SK-MEL-5 (cell line): ENCODE results near the gene ZMPSTE24. TPM values are rescaled to one million over a fixed set of nuclear protein-coding genes. Genes with fewer than 3 reads are reported as not detected.

Experiments used
- DNase-seq: peaks from one replicate; pipeline ENCODE4 v3.0.0-alpha.2; 2016; ENCODE audit warnings: low read depth, low spot score
- in situ Hi-C: cut with HindIII; loops from 2 replicates; pipeline ENCODE4 v1.10.0; 2016; ENCODE audit warnings: low sequenced_read_pairs, high pct_unique_total_duplicates, low pct_unique_long_range_greater_than_20kb
- total RNA-seq: library from RNA; depleted of rRNA; stranded (reverse); fragments of >200 nt; shearing (Covaris generic); gene quantifications from 2 replicates; pipeline ENCODE4 v1.2.3, GENCODE V29; 2014

Gene ZMPSTE24
- total RNA-seq, 1 experiment from 2014 or later, result 56.5 TPM

GRCh38 chr1:40299366-40300248 lies 41.6 kb downstream of the ZMPSTE24 start:
- DNase-seq, result no peak
- in situ Hi-C loops, result no loop called here

GRCh38 chr1:40300249-40300567 lies 42.2 kb downstream of the ZMPSTE24 start:
- DNase-seq, result no peak
- in situ Hi-C loops, result no loop called here

- in situ Hi-C loops, result no loop called here
- no peak for DNase-seq
Observed at GRCh38 chr1:40300651-40301050, 42.6 kb downstream of the ZMPSTE24 start.

- in situ Hi-C loops, result no loop called here
- DNase-seq, result no peak
Observed at GRCh38 chr1:40301066-40301465, 43.0 kb downstream of the ZMPSTE24 start.

- no peak for DNase-seq
- in situ Hi-C loops, result no loop called here
Observed at GRCh38 chr1:40301541-40302299, 43.7 kb downstream of the ZMPSTE24 start.

- DNase-seq, result no peak
- in situ Hi-C loops, result no loop called here
Observed at GRCh38 chr1:40302475-40302874, 44.4 kb downstream of the ZMPSTE24 start.

- in situ Hi-C loops, result no loop called here
- DNase-seq, result no peak
Observed at GRCh38 chr1:40303051-40303771, 45.2 kb downstream of the ZMPSTE24 start.

GRCh38 chr1:40303790-40304189 lies 45.8 kb downstream of the ZMPSTE24 start:
- no peak for DNase-seq
- in situ Hi-C loops, result no loop called here

- in situ Hi-C loops, result no loop called here
- peak; percentile 9 for DNase-seq
Observed at GRCh38 chr1:40305451-40305850, 47.4 kb downstream of the ZMPSTE24 start.

GRCh38 chr1:40305871-40306270 lies 47.8 kb downstream of the ZMPSTE24 start:
- in situ Hi-C loops, result no loop called here
- DNase-seq, result no peak

- DNase-seq, result no peak
- in situ Hi-C loops, result no loop called here
Observed at GRCh38 chr1:40306296-40306695, 48.3 kb downstream of the ZMPSTE24 start.

- in situ Hi-C loops, result no loop called here
- DNase-seq, result no peak
Observed at GRCh38 chr1:40307186-40307585, 49.1 kb downstream of the ZMPSTE24 start.

GRCh38 chr1:40308036-40308727 lies 50.1 kb downstream of the ZMPSTE24 start:
- in situ Hi-C loops, result no loop called here
- no peak for DNase-seq

GRCh38 chr1:40309374-40310128 lies 51.5 kb downstream of the ZMPSTE24 start:
- in situ Hi-C loops, result no loop called here
- no peak for DNase-seq

- in situ Hi-C loops, result no loop called here
- DNase-seq, result no peak
Observed at GRCh38 chr1:40310129-40310461, 52.1 kb downstream of the ZMPSTE24 start.

GRCh38 chr1:40310983-40311642 lies 53.1 kb downstream of the ZMPSTE24 start:
- in situ Hi-C loops, result no loop called here
- DNase-seq, result no peak

- in situ Hi-C loops, result no loop called here
- no peak for DNase-seq
Observed at GRCh38 chr1:40311692-40312091, 53.7 kb downstream of the ZMPSTE24 start.
